GM21367 (cell line): ENCODE data around the gene MIEF2.
A peak's percentile ranks its signal among the peaks of the same experiment; 100 is the strongest.
"Not testable (repeated sequence)": the region's sequence is repeated elsewhere in the genome, so short reads cannot be mapped to it uniquely, and the experiment has no call there.

Experiments
- ATAC-seq: cut with Tn5 transposase; IDR thresholded peaks from one replicate; pipeline ENCODE4 v1.9.1; 2021; ENCODE audit not compliant: unreplicated experiment

The MIEF2 gene, protein sequence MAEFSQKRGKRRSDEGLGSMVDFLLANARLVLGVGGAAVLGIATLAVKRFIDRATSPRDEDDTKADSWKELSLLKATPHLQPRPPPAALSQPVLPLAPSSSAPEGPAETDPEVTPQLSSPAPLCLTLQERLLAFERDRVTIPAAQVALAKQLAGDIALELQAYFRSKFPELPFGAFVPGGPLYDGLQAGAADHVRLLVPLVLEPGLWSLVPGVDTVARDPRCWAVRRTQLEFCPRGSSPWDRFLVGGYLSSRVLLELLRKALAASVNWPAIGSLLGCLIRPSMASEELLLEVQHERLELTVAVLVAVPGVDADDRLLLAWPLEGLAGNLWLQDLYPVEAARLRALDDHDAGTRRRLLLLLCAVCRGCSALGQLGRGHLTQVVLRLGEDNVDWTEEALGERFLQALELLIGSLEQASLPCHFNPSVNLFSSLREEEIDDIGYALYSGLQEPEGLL

DNA sequence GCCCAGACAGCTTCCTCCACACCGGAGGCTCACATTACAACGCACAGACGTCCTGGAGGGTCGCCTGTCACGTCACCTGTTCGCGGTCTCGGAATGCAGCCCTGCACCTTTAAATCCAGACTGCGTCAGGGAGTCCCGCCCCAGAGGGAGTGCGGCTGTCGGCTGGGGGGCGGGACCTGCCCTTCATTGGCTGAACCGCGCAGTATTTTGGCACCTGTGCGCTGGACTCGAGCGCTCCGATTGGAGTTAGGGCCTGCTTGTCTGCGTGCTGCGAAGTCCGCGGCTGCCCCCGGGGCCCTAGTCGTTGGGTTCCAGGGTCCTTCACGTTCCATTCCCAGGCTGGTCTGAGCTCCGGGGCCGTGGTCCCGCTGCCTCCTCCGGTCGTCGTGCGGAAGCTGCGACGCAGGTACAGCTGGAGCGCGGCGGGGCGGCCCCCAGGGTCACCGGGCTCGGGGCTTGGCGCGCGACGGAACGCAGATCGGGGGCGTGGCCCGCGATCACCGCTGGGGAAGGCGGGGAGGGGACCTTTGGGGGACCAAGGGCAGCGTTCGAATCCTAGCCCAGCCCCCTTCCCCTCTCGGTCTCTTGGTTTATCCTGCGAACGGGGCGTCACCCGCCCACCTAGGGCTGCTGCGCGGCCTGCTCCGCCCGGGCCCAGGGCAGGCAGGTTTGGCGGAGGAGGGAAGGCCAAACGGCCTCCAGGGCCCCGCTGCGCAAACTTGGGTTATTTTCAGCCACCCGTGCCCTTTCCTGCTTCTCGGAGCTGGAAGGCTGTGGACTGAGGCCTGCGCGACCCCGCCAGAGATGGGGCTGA is at the start of gene MIEF2:
Gene MIEF2, plus strand, starts transcription at position 331 of the 814 bp plus-strand sequence. CDS start 2,059 bp downstream, outside the sequence.
- peak; percentile 66 for ATAC-seq

DNA sequence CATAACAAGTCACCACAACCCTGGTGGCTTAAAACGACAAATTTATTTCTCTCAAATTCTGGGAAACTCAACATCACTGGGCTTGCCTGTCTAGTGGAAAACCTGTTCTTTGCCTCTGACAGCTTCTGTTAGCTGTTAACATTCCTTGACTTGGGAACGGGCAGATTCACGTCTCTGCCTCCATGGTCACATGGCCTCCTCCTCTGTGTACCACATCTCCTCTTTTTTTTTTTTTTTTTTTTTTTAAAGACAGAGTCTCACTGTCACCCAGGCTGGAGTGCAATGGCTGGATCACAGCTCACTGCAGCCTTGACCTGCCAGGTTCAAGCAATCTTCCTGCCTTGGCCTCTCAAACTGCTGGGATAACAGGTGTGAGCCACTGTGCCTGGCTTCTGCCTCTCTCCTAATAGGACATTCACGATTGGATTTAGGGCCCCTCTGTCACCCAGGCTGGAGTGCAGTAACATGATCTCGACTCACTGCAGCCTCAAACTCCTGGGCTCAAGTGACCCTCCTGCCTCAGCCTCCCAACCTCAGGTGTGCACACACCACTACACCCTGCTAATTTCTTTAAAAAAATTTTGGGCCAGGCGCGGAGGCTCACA is 46.7 kb upstream of the MIEF2 start:
- ATAC-seq, result no peak

DNA sequence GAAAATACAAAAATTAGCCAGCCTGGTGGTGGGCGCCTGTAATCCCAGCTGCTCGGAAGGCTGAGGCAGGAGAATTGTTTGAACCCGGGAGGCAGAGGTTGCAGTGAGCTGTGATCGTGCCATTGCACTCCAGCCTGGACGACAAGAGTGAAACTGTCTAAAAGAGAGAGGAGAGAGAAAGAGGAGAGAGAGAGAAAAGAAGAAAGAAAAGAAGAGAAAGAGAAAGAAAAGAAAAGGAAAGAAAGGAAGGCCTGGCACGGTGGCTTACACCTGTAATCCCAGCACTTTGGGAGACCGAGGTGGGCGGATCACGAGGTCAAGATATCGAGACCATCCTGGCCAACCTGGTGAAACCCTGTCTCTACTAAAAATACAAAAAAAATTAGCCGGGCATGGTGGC is 43.6 kb upstream of the MIEF2 start:
- not testable (repeated sequence) for ATAC-seq

DNA sequence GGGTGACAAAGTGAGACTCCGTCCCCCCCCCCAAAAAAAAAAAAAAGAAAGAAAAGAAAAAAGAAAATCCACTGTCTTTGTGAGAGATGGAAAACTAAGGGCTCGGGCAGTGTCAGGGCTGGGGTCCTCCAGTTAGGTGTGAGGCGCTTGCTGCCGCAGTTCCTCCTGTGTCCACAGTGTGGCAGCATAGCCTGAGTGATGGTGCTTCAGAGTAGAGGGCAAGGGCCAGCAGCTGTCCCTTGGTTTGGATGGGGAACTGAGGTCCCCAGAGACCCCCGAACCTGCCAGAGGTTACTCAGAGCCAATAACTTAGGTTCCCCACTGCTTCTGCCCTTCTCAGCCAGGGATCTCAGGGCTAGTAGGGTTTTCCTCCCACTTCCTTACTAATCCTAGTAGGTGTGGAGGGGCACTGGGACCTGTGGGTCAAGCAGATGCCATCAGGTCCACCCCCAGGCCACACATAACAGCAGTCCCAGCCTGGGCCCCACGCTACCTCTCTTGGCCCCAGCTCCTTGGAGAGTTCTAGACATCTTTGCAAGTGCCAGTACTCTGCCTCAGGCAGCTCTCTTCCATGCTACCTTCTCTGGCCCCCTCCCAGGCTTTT is 42.9 kb upstream of the MIEF2 start:
- ATAC-seq, result no peak

DNA sequence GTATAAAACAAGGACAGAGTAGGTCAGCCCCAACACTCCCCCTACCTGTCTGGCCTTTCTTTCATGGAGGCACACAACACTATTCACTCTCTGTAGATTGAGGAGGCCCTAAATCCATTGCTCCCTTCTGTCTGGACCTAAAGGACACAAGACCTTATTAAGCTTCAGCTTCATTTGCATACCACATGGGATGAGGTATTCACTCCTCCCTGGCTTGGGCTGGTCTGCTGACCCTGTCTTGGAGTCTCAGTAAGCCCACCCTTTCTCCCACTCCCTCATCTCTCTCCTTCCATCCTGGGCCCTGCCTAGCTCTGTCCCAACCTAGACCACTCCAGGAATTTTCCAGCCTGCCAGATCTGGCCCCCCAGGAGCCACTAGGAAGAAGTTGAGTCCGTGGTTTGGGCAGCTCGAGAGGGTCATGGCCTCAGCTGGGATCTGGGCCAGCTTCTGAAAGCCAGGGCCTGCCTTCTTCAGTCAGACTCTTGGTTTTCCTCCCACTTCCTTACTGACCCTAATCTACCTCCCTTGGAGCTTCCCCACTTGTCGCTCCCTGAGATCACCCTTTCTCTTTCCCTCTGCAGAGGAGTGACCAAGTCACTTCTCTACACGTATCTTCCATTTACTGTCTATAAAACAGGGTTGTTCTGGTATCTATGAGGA is 41.6 kb upstream of the MIEF2 start:
- ATAC-seq, result no peak

DNA sequence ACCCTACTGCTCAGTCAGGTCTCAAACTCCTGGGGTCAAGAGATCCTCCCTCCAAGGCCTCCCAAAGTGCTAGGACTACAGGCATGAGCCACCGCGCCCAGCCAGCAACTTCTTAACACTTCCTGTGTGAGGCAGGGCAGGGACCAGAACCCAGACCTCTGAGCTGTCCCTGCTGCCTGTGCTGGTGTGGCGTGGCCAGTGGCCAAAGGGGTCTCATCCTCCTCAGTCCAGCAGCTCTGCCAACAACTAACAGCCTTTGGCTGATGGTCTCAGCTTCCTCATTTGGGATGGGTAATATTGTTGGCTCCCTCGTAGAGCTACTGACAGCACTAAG is 36.4 kb upstream of the MIEF2 start:
- ATAC-seq, result no peak

DNA sequence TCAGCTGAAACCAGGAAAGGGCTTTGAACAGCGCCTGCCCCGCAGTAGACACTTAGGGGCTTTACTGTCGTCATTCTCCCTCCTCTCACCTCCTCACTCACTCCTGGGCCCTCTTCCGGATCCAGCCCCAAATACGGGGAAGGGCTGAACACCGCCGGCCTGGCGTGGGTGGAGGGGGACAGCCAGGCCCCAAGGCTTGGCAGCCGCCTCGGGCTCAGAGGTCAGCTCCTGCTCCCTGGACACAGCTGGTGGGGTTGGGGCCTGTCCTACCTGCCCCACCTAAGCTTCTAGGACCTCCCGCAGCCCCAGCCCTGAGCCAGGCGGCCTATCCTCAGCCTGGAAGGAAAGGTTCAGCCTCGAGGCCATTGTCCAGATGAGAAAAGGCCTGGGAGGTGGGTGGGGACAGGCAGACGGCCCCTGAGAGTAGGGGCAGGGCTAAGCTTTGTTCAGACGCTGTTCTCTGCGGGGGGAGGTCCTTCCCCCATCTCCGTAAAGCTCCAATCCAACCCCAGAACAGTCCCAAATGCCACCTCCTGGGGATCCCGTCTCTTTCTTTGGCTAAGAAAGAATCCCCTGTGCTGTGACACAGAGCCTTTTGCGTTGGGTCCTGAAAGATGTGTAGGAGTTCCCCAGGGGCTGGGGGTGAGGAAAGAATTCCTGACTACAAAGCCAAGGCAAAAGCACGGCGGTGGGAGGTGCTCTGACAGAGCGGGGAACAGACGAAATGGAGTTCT is 35.9 kb upstream of the MIEF2 start:
- ATAC-seq, result no peak

DNA sequence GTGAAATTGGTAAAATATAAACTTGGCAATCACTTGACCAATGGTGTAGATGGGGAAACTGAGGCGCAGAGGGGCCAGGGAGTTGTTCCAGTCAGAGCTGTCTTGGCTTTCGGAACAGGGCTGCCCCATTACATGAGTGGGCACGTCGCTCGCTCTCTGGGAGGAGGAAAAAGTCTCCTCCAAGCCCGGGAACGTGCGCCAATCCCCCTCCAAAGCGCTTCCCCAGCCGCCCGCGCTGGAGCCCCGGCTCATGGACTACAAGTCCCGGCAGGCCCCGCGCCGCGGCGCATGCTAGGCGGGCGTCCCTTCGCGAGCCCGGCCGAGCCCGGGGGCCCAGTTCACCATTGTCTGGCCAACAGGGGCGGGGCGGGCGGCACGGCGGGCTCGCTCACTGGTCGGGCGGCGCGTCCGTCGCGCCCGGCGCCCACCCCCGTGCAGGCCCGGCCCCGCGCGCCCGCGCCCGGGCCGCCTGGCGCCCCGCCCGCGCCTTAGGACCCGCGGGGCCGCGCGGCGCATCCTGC is 35.3 kb upstream of the MIEF2 start, which contains the start of gene LLGL1:
Gene LLGL1, plus strand, starts transcription at position 515 of the 521 bp plus-strand sequence. CDS start 48 bp downstream, outside the sequence.
- ATAC-seq, result peak; percentile 77

DNA sequence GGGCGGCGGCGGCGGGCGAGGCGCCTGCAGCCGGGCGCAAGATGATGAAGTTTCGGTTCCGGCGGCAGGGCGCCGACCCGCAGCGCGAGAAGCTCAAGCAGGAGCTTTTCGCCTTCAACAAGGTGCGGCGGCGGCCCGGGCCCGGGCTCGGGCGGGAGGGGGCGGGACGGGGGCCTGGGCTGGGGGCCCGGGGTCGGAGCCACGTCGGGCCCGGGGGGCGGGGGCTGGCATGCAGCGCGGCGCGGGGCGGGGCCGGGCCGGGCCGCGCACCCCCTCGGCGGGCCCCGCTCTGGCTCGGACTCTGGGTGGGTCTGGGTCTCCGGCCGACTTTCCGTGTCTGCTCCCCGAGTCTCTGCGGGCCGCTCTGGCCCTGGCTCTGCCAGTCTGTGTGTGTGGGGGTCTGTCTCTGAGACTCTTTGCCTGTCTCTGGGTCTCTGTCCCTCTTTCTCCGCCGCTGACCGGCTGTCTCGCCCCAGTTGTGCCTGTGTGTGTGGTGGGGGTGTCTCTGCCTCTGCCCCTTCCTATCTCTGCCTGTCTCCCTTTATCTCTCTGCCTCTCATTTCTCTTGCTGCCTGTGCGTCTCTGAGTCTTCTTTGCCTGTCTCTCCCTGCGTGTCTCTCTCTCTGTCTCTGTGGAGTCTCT is 34.7 kb upstream of the MIEF2 start:
- peak; percentile 6 for ATAC-seq

DNA sequence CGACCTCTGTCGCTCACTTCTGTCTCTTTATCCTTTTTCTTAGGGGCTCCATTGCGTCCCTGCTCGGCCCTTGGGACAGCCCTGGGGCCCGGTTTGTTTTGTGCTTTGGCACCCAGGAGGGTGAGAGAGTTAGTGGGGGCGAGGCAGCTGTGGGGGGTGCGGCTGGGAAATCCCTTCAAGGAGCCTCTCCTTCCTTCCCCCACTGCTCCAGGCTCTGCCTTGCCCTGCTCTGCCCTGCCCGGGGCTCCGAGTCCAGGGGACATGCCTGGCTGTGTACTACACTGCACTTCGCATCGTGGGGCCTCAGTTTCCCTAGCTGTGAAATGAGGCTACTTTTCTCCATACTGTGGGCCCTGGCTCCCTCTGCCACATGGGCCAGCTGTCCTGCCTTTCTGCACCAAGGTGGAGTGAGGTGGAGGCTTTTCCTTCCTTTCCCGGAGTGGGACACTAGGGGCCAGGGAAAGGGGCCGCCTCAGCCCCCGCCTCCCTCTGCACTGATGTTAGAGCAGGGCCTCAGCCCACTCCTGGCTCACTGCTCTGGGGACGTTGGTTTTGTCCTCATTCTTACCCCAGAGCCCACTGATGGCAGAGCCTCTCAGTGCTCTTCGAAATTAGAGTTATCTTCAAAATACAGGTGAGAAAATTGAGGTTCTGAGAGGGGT is 34.0 kb upstream of the MIEF2 start:
- no peak for ATAC-seq

DNA sequence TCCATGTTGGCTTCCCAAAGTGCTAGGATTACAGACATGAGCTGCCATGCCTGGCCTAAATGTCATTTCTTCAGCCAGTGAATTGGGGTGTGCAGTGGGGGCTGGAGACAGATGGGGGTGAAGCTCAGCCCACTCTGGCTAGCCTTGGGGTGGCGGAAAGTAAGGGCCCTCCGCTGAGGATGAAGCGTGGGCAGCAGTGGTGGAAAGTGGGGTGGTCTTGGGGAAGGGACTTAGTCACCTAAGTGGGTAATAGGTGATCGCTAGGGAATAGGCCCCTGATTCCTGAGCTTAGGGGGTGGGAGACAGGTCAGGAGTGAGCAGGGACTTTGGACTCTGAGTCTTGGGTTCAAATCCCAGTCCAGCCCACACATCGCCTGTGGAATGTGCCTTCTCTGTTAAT is 32.8 kb upstream of the MIEF2 start:
- ATAC-seq, result no peak

DNA sequence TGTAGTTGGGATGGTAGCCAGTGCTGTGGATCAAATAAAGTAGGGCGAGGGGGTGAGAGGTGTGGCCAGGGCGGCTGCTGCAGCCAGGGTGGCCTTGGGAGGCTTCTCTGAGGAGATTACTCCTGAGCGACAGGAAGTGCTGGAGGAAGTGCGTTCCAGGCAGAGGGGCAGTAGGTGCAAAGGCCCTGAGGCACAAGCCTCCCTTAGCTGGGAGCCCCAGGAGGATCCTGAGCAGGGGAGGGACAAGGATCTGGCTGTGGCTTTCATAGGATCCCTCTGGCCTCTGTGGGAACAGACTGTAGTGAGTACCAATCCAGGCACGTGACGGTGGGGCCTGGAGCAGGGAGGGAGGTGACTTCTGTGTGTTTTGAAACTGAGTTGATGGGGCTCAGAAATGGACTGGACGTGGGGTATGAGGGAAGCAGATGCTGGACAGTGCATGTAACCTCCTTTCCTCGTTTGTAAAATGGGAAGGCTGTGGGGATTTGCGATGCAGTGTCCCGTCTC is 32.2 kb upstream of the MIEF2 start:
- no peak for ATAC-seq

DNA sequence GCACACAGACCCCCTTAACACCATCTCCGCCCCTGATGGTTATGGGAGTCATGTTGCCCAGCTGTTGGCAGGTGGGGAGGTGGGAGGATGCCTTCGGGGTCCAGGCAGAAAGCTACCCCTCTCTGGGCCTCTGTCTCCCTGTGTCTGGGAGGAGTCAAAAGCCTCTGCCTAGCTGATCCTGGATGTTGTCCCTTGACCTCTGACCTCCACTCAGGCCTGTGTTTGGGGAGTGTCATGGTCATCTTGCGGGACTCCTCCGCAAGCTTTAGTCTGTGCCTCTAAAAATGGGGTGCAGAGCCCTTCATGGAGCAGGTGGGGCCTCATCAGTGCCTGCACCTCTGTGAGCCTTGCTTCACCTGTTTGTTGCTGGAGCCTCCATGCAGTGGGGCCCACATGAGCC is 31.2 kb upstream of the MIEF2 start:
- no peak for ATAC-seq

DNA sequence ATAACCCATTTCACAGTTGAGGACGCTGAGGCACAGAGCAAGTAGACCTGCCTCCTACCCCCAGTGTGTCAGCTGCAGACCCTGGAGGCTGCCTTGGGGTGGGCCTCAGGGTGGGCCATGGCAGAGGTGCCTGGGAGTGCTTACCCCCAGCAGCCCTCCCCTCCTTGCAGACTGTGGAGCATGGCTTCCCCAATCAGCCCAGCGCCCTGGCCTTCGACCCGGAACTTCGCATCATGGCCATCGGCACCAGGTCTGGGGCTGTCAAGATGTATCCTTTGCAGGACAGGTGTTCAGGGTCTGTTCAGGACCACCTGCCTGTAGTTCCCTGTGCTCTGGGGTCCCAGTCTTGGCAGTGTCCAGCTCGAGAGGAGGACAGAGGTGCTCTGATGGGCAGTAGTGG is 30.7 kb upstream of the MIEF2 start:
- ATAC-seq, result no peak

DNA sequence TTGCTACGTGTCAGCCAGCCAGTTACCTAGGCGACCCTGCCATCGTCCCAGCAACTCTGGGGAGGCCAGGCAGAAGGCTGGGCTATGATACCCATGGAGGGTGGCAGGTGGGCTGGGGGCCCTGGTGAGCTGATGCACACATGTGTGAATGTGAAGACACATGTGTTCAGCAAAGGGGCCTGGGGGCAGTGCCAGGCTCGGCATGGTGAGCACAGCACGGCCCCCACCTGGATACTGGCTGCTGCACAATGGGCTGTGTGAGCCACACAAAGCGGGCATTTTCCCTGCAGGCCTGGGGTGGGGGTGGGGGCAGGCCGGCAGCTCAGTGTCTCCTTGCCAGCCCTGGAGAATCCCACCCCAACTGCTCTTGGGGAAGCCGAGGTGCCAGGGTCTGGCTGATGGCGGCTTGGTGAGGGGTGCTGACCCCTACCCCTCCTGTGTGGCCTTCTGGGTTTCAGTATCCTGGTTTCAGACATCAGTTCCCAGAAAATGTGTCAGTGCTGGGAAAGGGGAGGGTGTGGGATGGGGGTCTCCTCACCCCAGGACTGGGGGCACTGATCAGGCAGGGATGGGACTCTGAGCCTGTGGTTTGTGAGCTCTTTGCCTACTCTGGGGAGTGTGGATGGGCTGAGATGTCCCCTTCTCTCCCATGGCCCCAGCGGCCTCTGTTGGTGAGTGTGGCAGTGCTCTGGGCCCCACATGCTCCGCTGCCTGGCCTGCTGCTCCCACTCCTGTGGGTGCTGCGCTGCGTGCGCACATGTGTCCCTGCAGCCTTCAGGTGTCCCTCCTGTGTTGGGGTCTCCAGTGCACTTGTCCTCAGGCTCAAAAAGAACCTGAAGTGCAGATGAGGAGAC is 29.9 kb upstream of the MIEF2 start:
- ATAC-seq, result no peak

DNA sequence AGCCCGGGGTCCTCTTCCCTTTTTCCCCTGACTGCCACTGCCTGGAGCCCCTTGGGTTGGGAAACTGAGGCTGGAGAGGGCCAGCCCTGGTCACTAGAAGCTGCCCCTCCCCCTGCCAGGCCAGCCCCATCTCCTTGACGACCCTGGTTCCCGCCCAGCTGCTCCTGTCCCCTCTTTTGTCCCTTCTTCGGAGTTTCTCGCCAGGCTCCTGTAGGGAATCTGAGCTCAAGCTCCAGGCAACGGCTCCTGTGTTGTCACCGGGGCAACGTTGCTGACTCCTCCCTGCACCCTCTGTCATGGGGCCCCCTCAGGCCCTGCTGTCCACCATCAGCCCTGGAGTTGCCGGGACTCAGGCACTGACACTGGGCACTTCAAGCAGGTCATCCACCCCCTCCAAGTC is 29.3 kb upstream of the MIEF2 start:
- ATAC-seq, result no peak

DNA sequence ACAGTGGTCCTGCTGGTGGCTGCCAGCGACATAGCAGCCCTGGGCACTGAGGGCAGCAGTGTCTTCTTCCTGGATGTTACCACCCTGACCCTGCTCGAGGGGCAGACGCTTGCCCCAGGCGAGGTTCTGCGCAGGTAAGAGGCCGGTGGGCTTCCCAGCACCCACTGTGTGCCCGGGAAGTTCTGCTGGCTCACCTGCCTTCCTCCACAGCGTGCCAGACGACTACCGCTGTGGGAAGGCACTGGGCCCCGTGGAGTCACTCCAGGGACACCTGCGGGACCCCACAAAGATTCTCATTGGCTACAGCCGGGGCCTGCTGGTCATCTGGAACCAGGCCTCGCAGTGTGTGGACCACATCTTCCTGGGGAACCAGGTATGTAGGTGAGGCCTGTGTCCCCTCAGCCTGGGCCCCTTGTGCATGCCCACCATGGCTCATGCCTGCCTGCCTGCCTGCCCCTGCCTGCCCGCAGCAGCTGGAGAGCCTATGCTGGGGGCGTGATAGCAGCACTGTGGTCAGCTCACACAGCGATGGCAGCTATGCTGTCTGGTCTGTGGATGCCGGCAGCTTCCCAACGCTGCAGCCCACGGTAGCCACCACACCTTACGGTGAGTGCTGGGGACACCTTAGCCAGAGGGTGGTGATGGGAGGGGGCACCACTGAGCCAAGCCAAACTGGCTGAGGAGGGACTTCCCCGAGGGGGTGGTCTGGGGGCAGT is 26.5 kb upstream of the MIEF2 start:
- ATAC-seq, result no peak
